Neural crest cell (in vitro differentiated cells): ENCODE data around the gene HMGXB4. TPM values are rescaled to one million over a fixed set of nuclear protein-coding genes. Genes with fewer than 3 reads are reported as not detected.
A peak's percentile ranks its signal among the peaks of the same experiment; 100 is the strongest.

Experiments used
- DNase-seq: peaks from one replicate; pipeline ENCODE4 v3.0.0; 2021; ENCODE audit warnings: low read depth, mixed read lengths, low spot score
- H3K27ac Mint-ChIP-seq: one replicate; pipeline ENCODE4 v1.8.0; 2021; ENCODE audit warnings: mild to moderate bottlenecking, mixed read lengths; ENCODE audit not compliant: unreplicated experiment
- H3K27me3 Mint-ChIP-seq: 2 replicates; pipeline ENCODE4 v1.8.0; 2021; ENCODE audit warnings: low read depth, mild to moderate bottlenecking, mixed read lengths
- H3K36me3 Mint-ChIP-seq: 2 replicates; pipeline ENCODE4 v1.8.0; 2021; ENCODE audit warnings: low read depth, mild to moderate bottlenecking, mixed read lengths
- H3K4me1 Mint-ChIP-seq: 2 replicates; pipeline ENCODE4 v1.8.0; 2021; ENCODE audit warnings: mixed read lengths
- H3K4me3 Mint-ChIP-seq: one replicate; pipeline ENCODE4 v1.8.0; 2021; ENCODE audit warnings: mild to moderate bottlenecking, mixed read lengths
- H3K9me3 Mint-ChIP-seq: 2 replicates; pipeline ENCODE4 v1.8.0; 2021; ENCODE audit warnings: mixed read lengths
- CTCF ChIP-seq: fragments of 200-600 bp; sonication (generic); conservative IDR thresholded peaks from 2 replicates; pipeline ENCODE4 v1.5.0; 2021; ENCODE audit warnings: antibody characterized with exemption, mild to moderate bottlenecking
- total RNA-seq: library from RNA; stranded (reverse); gene quantifications from 2 replicates; pipeline ENCODE4 v1.2.1, GENCODE V29; 2021

The HMGXB4 gene
- total RNA-seq, 1 donor from 2014 or later, result 44.7 TPM

GRCh38 chr22:35275580-35275979 is 18.3 kb downstream of the HMGXB4 start:
- Mint-ChIP-seq H3K9me3 (no peaks in the 10 kb centered on the region), H3K27me3 (no peaks in the 10 kb centered on the region), H3K4me3 (no peak overlapping the region), H3K27ac (no peak overlapping the region), H3K36me3 (peaks cover 24% of the 10 kb centered on the region), H3K4me1 (no peaks in the 10 kb centered on the region)
- no peak for TF ChIP-seq CTCF
- DNase-seq, result no peak

- H3K4me3 Mint-ChIP-seq, result no peak overlapping the region
- no peak overlapping the region for H3K27ac Mint-ChIP-seq
- no peak for DNase-seq
- H3K27me3 Mint-ChIP-seq, result no peaks in the 10 kb centered on the region
- peaks cover 26% of the 10 kb centered on the region for H3K36me3 Mint-ChIP-seq
- no peak for TF ChIP-seq CTCF
- no peaks in the 10 kb centered on the region for H3K4me1 Mint-ChIP-seq
- no peaks in the 10 kb centered on the region for H3K9me3 Mint-ChIP-seq
Measured at GRCh38 chr22:35276019-35276418, 18.7 kb downstream of the HMGXB4 start.

- no peak for DNase-seq
- Mint-ChIP-seq H3K4me3 (no peak overlapping the region), H3K36me3 (peaks cover 14% of the 10 kb centered on the region), H3K9me3 (no peaks in the 10 kb centered on the region), H3K27me3 (no peaks in the 10 kb centered on the region), H3K27ac (no peak overlapping the region), H3K4me1 (no peaks in the 10 kb centered on the region)
- no peak for TF ChIP-seq CTCF
Measured at GRCh38 chr22:35288116-35288515, 30.8 kb downstream of the HMGXB4 start.

- no peak for DNase-seq
- Mint-ChIP-seq H3K4me1 (no peaks in the 10 kb centered on the region), H3K9me3 (no peaks in the 10 kb centered on the region), H3K4me3 (no peak overlapping the region), H3K27me3 (no peaks in the 10 kb centered on the region), H3K36me3 (peaks cover 8% of the 10 kb centered on the region), H3K27ac (no peak overlapping the region)
- TF ChIP-seq CTCF, result no peak
Measured at GRCh38 chr22:35292786-35293185, 35.5 kb downstream of the HMGXB4 start.

GRCh38 chr22:35296051-35296450 is 38.8 kb downstream of the HMGXB4 start:
- H3K36me3 Mint-ChIP-seq, result peaks cover 3% of the 10 kb centered on the region
- H3K4me1 Mint-ChIP-seq, result peaks cover 8% of the 10 kb centered on the region
- H3K4me3 Mint-ChIP-seq, result no peak overlapping the region
- H3K27ac Mint-ChIP-seq, result no peak overlapping the region
- H3K9me3 Mint-ChIP-seq, result no peaks in the 10 kb centered on the region
- DNase-seq, result no peak
- H3K27me3 Mint-ChIP-seq, result no peaks in the 10 kb centered on the region
- TF ChIP-seq CTCF, result no peak

- Mint-ChIP-seq H3K4me3 (peak overlapping the region; percentile 90), H3K9me3 (no peaks in the 10 kb centered on the region), H3K36me3 (no peaks in the 10 kb centered on the region)
Measured at GRCh38 chr22:35299217-35299672, 42.0 kb downstream of the HMGXB4 start.

More at GRCh38 chr22:35299217-35299672, 42.0 kb downstream of the HMGXB4 start:
- no peaks in the 10 kb centered on the region for H3K27me3 Mint-ChIP-seq
- no peak for TF ChIP-seq CTCF
- no peak for DNase-seq
- peaks cover 13% of the 10 kb centered on the region for H3K4me1 Mint-ChIP-seq
- peak overlapping the region; percentile 92 for H3K27ac Mint-ChIP-seq
